Measurements from ENCODE around the gene LGALS7. TPM values are rescaled to one million over a fixed set of nuclear protein-coding genes. Genes with fewer than 3 reads are reported as not detected.

The LGALS7 gene
- total RNA-seq, 2 donors from 2014 or later, result not detected

DNA sequence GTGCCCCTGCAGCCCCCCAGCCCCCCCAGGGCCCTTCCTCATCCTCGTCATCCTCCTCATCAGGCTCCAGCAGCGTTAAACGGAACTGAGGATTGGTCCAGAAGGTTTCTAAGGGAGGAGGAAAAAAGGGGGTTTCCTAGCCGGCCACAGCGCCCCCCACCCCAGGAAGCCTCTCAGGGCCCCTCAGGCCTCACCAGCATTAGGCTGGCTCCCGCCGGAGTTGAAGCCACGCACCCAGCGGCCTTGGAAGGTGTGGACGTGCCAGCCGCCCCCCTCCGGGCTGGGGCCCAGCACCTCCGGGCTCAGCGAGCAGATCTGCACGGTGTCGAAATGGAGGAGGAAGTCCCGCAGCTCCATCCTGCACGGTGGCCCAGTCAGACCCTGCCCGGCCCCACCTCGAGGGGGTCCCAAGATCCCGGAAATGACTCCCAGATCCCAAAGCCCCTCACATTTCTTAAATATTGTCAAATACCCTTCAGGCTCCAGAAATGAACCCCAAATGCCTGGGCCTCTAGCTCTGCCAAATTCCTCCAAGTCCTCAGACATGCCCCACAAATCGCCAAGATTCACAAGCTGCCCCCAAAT lies 35.9 kb downstream of the LGALS7 start:
- peak overlapping the region; percentile 7 for H3K27ac Mint-ChIP-seq
- peaks cover 0 to 2% of the 10 kb centered on the region in 2 donors for H3K36me3 Mint-ChIP-seq (ENCODE audit: insufficient read depth in 2 of 2)
- H3K9me3 Mint-ChIP-seq, result no peaks in the 10 kb centered on the region
- no peak for DNase-seq
- H3K27me3 Mint-ChIP-seq (ENCODE audit: low read depth), result peaks cover 8% of the 10 kb centered on the region
- no peak for ATAC-seq (replicated peaks in 1 of 2)
- H3K4me3 Mint-ChIP-seq, result peak overlapping the region; percentile 66 to 70
- H3K4me1 Mint-ChIP-seq (ENCODE audit: low read depth), result peaks cover 33% of the 10 kb centered on the region

DNA sequence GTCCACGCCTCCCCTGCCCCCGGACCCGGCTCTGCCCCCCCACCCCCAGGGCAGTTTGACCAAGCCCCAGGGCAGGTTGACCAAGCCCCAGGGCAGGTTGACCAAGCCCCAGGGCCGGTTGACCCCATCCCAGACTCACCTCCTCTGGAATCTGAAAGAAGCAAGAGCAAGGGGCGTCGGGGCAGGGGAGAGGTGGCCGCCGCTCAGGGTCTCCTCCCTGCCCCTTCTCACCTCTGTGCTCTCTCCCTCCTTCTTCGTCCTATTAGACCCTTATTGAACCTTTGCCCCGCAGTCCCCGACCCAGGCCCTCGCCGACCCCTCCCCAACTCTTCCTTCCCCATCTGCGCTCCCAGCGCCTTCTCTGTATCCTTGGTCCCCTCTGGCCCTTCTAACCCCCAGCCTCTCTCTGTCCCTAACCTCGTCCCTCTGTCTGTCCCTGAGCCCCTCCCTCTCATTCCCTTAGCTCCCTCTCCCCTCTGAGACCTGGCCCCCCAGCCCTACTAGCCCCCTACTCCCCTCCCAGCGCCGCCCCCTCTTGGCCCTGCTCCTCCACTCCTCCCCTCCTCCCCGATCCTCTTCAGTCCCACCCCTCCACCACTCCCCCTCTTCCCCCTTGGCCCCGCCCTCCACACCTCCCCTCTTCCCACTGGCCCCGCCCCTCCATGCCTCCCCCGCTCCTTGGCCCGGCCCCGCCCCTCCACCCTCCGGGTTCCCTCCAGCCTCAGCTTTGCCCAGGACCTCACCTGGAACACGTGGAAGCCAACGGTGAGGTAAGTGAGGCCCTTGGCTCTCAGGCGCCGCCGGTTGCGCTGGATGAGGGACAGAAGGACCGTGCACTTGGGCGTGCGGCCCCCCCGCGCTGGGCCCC lies 36.7 kb downstream of the LGALS7 start:
- H3K27ac Mint-ChIP-seq, result no peak overlapping the region
- H3K27me3 Mint-ChIP-seq (ENCODE audit: low read depth), result peaks cover 8% of the 10 kb centered on the region
- DNase-seq, result peak; percentile 70 to 78
- ATAC-seq (replicated peaks in 1 of 2), result peak; percentile 18 to 36
- H3K4me3 Mint-ChIP-seq, result peak overlapping the region; percentile 66 to 87
- peaks cover 33% of the 10 kb centered on the region for H3K4me1 Mint-ChIP-seq (ENCODE audit: low read depth)
- H3K9me3 Mint-ChIP-seq, result no peaks in the 10 kb centered on the region
- peaks cover 0 to 2% of the 10 kb centered on the region in 2 donors for H3K36me3 Mint-ChIP-seq (ENCODE audit: insufficient read depth in 2 of 2)

DNA sequence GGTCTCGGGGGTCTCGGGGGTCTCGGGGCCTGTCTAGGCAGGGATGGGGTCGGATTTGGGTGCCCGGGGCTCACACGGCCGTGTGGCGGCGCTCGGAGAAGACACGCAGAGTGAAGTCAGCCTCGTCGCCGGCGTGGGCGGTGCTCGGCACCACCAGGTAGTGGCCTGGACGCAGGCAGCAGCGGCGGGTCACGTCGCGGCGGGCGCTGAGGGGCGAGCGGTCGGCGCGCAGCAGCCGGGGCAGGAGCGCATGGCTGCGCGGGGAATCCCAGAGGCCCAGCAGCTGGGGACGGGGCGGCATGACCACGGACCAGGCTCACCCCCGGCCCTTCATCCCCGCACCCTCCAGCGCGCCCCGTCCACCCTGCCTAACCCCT lies 37.3 kb downstream of the LGALS7 start:
- Mint-ChIP-seq H3K9me3 (no peaks in the 10 kb centered on the region), H3K36me3 (ENCODE audit: insufficient read depth in 2 of 2) (peaks cover 0 to 2% of the 10 kb centered on the region in 2 donors), H3K4me3 (peak overlapping the region; percentile 66 to 87), H3K27ac (no peak overlapping the region), H3K4me1 (ENCODE audit: low read depth) (peaks cover 33% of the 10 kb centered on the region), H3K27me3 (ENCODE audit: low read depth) (peaks cover 8% of the 10 kb centered on the region)
- ATAC-seq (replicated peaks in 1 of 2) (peak; percentile 53 to 61), DNase-seq (peak; percentile 73 to 76)

DNA sequence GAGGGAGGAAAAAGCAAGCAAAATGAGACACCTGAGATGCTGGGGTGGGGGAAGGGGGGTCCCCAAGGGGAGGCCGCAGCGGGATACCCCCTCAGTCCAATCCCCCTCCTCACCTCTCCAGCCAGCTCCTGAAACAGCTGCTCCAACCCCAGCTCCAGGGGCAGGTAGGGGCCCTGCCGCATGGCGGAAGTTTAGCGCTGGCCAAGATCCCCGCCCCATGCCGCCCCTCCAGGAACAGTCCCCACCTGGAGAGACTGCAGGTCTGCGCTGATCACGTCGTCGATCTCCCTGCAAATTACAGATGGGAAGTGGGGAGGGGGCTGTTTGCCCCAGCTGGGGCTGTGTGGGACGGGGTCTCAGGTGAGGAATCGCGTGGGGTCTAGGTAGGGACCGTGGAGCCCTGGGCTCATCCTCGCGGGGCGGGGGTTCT lies 38.0 kb downstream of the LGALS7 start:
- ATAC-seq (replicated peaks in 1 of 2), result peak; percentile 12 to 20
- H3K27me3 Mint-ChIP-seq (ENCODE audit: low read depth), result peaks cover 8% of the 10 kb centered on the region
- no peaks in the 10 kb centered on the region for H3K9me3 Mint-ChIP-seq
- peaks cover 0 to 3% of the 10 kb centered on the region in 2 donors for H3K36me3 Mint-ChIP-seq (ENCODE audit: insufficient read depth in 2 of 2)
- peak overlapping the region; percentile 79 to 90 for H3K4me3 Mint-ChIP-seq
- peak; percentile 21 to 38 for DNase-seq
- H3K4me1 Mint-ChIP-seq (ENCODE audit: low read depth), result peaks cover 36% of the 10 kb centered on the region
- H3K27ac Mint-ChIP-seq, result peak overlapping the region; percentile 93

DNA sequence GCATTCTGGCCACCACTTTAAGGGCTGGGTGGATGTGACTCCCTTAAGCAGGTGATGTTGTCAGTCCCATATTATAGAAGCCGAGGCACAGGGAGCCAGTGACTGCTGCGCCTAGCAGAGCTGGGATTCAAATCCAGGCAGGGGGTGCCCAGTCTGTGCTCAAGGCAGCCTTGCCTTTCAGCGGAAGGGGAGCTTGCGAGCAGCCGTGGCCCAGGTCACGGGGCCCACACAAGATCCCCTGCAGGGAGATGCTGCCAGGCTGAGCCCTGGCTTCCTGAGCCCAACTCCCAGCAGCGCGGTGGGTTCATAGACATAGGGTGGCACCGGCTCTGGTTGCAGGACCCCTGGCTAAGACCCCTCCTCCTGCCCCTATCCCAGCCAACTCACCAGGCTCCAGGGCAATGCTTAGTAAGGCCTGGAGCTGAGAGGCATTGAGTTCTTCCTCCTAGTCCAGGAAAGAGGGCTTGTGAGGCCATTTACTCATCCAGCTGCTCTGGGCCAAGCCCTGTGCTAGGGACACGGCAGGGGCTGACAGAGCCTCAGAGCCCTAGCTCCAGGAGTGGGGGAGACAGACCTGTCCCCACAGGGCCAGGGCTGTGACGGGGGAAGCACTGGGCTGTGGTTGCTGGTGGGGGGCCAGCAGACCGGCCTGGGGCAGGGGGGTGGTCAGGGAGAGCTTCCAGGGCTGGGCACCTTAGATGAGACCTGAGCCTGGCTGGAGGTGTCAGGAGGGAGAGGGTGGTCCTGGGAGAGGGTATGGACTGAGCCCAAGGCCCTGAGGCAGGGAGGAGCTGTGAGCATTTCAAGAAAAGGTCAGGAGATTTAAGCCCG lies 38.7 kb downstream of the LGALS7 start:
- H3K36me3 Mint-ChIP-seq (ENCODE audit: insufficient read depth in 2 of 2), result peaks cover 0 to 4% of the 10 kb centered on the region in 2 donors
- H3K27me3 Mint-ChIP-seq (ENCODE audit: low read depth), result peaks cover 8% of the 10 kb centered on the region
- peak; percentile 10 to 31 for ATAC-seq (replicated peaks in 1 of 2)
- peak overlapping the region; percentile 93 for H3K27ac Mint-ChIP-seq
- peak overlapping the region; percentile 79 to 90 for H3K4me3 Mint-ChIP-seq
- H3K4me1 Mint-ChIP-seq (ENCODE audit: low read depth), result peaks cover 40% of the 10 kb centered on the region
- no peaks in the 10 kb centered on the region for H3K9me3 Mint-ChIP-seq
- peak; percentile 34 to 47 for DNase-seq

DNA sequence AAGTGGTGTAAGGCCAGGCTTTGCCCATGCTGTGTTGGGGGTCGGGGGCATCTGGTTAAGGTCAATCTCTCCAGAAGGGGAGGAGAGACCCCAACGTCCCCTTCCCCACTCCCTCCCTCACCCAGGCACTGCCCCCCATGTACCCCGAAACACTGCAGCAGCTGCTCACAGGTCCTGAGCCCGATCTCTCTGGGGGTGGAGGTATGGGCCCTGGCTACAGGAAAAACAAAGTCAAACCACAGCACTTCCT lies 39.2 kb downstream of the LGALS7 start:
- ATAC-seq (replicated peaks in 1 of 2) (peak in 1 of 2 donors; percentile 46), DNase-seq (no peak)
- peak overlapping the region; percentile 79 to 90 for H3K4me3 Mint-ChIP-seq
- H3K4me1 Mint-ChIP-seq (ENCODE audit: low read depth), result peaks cover 40% of the 10 kb centered on the region
- H3K27ac Mint-ChIP-seq, result peak overlapping the region; percentile 29
- H3K9me3 Mint-ChIP-seq, result no peaks in the 10 kb centered on the region
- peaks cover 0 to 6% of the 10 kb centered on the region in 2 donors for H3K36me3 Mint-ChIP-seq (ENCODE audit: insufficient read depth in 2 of 2)
- H3K27me3 Mint-ChIP-seq (ENCODE audit: low read depth), result peaks cover 8% of the 10 kb centered on the region

DNA sequence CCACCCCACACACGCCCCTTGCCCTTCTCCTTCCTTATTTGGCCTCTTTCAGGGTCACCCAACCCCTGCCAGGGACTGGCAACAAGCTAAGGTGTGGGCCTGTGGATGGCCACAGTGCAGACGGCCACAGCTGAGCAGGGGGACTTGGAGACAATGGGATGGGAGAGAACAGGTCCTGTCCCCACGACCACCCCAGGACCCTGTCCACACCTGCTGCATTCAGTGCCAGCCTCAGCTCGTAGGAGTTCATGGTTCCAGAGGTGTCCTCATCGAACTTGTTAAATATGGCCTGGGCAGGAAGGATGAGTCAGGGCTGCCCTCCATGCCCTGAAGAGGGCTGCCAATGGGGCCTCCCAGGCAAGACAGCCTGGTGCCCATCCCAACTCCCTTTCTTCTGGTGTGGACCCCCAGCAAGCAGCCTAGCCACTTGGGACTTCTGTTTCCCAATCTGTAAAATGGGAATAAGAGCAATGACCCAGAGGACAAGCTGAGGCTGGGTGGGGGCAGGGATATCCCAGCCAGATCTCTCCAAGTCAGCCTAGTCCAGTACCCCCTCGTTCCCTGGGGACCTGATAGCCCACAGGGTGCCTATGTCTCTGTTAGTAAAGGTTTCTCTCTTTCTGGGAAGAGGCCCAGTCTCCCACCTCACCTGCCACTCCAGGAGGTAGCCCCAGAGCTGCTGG lies 39.7 kb downstream of the LGALS7 start:
- Mint-ChIP-seq H3K4me1 (ENCODE audit: low read depth) (peaks cover 40% of the 10 kb centered on the region), H3K27ac (peak overlapping the region; percentile 19), H3K36me3 (ENCODE audit: insufficient read depth in 2 of 2) (peaks cover 0 to 6% of the 10 kb centered on the region in 2 donors), H3K4me3 (peak overlapping the region in 1 of 2 donors; percentile 16), H3K27me3 (ENCODE audit: low read depth) (peaks cover 8% of the 10 kb centered on the region), H3K9me3 (no peaks in the 10 kb centered on the region)
- DNase-seq (peak in 1 of 2 donors; percentile 19), ATAC-seq (replicated peaks in 1 of 2) (no peak)

DNA sequence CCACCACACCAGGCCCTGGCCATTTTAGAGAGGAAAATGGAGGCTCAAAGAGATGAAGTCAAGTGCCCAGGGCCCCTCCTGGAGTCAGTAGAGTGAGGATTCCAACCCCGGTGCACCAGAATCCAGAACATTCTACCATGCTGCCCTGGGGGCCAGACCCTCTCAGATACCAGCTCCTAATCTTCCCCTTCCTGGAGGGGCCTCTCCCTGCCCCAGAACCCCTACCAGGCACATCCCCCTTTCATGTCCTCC lies 40.1 kb downstream of the LGALS7 start:
- ATAC-seq (replicated peaks in 1 of 2), result no peak
- Mint-ChIP-seq H3K27ac (peak overlapping the region; percentile 86), H3K36me3 (ENCODE audit: insufficient read depth in 2 of 2) (peaks cover 0 to 6% of the 10 kb centered on the region in 2 donors), H3K4me1 (ENCODE audit: low read depth) (peaks cover 40% of the 10 kb centered on the region), H3K4me3 (no peak overlapping the region), H3K27me3 (ENCODE audit: low read depth) (peaks cover 8% of the 10 kb centered on the region), H3K9me3 (no peaks in the 10 kb centered on the region)
- no peak for DNase-seq

DNA sequence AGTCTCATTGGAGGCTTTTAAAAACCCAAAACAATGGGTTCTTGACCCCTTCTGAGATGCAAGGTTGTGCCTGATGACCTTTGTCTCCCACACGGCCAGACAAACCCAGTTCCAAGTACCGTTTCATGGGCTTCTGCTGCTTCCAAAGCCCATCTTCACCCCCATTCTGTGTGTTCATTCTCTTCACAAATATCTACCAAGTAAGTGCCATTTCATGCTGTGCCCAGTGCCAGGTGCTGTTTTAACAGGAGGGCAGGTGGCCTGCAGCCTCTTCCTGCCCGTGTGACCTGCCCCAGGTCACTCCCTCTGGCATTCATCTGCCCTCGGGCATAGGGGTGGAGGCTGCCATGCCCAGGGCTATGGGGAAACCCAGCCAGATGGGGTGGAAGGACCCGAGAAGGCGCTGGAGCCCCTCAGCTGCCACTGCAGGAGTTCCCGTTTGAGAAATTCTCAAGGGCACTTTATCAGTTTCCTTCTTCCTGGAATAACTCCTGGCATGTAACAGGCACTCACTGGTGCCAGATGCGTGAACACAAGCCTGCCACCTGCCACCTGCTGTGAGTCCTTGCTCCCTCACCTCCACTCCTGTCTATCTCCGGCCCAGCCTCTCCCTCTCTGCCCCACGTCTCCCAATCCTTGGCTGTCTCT lies 41.5 kb downstream of the LGALS7 start:
- peak overlapping the region; percentile 5 for H3K27ac Mint-ChIP-seq

DNA sequence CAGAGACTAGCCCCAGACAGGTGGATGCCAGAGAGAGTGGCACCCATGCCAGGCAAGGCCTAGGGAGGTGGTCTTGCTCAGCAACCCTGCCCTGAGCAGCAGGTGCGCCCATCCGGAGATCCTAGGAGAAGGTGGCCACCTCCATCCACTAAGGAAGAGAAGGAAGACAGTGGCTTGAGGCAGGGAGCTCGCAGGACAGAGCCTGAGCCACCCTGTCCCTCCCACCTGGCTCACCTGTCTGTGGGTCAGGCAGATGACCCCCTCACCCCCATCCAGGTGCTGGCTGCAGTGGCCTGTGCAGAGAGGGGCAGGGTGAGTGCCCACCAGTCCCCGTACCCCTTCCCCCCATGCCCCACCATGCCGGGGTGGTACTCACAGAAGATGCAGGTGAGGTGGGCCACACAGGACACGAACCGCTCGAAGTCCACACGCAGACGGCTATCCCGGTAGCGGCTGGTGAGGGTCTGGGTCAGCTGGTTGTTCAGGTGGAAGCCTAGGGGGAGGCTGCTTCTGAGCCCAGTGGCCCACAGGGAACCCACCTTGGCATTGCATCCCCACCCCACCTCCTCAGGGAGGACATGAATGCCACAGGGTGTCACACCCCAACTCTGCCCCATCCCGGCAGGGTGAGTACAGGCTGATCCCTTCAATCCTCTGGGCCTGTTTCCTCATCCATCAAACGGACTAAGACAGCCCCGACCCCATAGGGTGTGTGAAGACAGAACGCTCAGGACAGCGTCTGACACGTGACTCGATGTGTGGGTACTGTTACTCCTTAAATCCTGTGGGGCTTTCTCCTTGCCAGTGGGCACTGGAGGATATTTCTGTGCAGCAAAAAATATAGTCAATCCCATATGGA lies 42.4 kb downstream of the LGALS7 start:
- ATAC-seq (replicated peaks in 1 of 2), result no peak
- peaks cover 43% of the 10 kb centered on the region for H3K4me1 Mint-ChIP-seq (ENCODE audit: low read depth)
- no peak overlapping the region for H3K4me3 Mint-ChIP-seq
- peaks cover 0 to 6% of the 10 kb centered on the region in 2 donors for H3K36me3 Mint-ChIP-seq (ENCODE audit: insufficient read depth in 2 of 2)
- H3K9me3 Mint-ChIP-seq, result no peaks in the 10 kb centered on the region
- no peak for DNase-seq
- no peak overlapping the region for H3K27ac Mint-ChIP-seq
- H3K27me3 Mint-ChIP-seq (ENCODE audit: low read depth), result no peaks in the 10 kb centered on the region

More for the DNA sequence above, 41.5 kb downstream of the LGALS7 start:
- Mint-ChIP-seq H3K4me3 (no peak overlapping the region), H3K4me1 (ENCODE audit: low read depth) (peaks cover 35% of the 10 kb centered on the region), H3K9me3 (no peaks in the 10 kb centered on the region), H3K36me3 (ENCODE audit: insufficient read depth in 2 of 2) (peaks cover 0 to 6% of the 10 kb centered on the region in 2 donors), H3K27me3 (ENCODE audit: low read depth) (no peaks in the 10 kb centered on the region)
- no peak for DNase-seq
- ATAC-seq (replicated peaks in 1 of 2), result no peak

DNA sequence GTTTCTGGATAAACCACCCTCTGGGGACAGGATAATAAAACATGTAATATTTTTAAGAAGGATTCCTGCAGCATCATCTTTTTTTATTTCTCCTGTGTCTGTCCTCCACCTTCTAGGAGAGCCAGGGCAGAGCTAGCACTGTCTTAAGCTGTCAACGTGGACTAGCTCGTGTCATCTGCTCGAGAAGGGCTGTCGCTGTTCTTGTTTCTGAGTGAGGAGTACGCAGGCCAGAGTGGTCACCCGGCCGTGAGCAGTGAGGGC lies 42.9 kb downstream of the LGALS7 start:
- no peak overlapping the region for H3K4me3 Mint-ChIP-seq
- ATAC-seq (replicated peaks in 1 of 2) (no peak), DNase-seq (no peak)
- peaks cover 0 to 6% of the 10 kb centered on the region in 2 donors for H3K36me3 Mint-ChIP-seq (ENCODE audit: insufficient read depth in 2 of 2)
- no peaks in the 10 kb centered on the region for H3K9me3 Mint-ChIP-seq
- H3K4me1 Mint-ChIP-seq (ENCODE audit: low read depth), result peaks cover 43% of the 10 kb centered on the region
- no peaks in the 10 kb centered on the region for H3K27me3 Mint-ChIP-seq (ENCODE audit: low read depth)
- peak overlapping the region; percentile 76 for H3K27ac Mint-ChIP-seq

Measured in activated T-cell treated with anti-CD3 and anti-CD28 coated beads, Interleukin-2, amount 50 U/mL, for 72 hours (primary cell).